ENCODE data around the gene IQSEC1. TPM values are rescaled to one million over a fixed set of nuclear protein-coding genes. Genes with fewer than 3 reads are reported as not detected.

IQSEC1 gene
- total RNA-seq, 1 experiment from 2014 or later = 13.0 TPM

DNA sequence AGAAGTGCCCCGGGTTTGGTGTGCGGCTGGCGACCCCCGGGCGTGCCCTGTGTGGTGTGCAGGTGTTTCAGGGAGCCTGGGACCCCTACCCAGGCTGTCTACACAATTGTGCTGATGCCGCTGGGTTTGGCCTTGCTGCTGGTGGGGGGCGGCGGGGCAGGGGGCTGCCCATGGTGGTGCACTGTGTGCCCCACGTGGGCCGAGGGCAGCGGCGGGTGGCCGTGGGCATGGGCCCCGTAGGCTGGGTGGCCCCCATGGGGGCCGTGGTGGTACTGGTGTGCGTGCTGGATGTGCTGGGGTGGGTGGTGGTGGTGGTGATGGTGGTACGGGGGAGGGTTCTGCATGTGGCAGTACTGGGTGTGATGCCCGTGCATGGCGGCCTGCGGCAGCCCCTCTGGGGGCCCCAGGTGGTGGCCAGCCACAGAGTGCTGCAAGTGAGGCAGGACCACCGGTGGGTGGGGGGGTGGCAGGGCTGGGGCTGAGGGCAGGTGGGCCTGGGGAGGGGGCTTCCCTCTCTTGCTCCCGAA is 172.3 kb downstream of the IQSEC1 start:
- intact Hi-C loops (cut with micrococcal nuclease; ENCODE audit: unreplicated experiment) = no loop called here
- DNase-seq (ENCODE audit: low spot score) = no peak
- Histone ChIP-seq H3K4me3 (ENCODE audit: low read depth, low read length, poor library complexity, severe bottlenecking) (no peak overlapping the region), H3K27ac (ENCODE audit: low read depth, low read length, poor library complexity, severe bottlenecking) (no peak overlapping the region), H3K27me3 (replicated peaks; ENCODE audit: insufficient read depth, low read depth, low read length, poor library complexity) (no peaks in the 10 kb centered on the region), H3K9me3 (ENCODE audit: low read depth, low read length, poor library complexity, severe bottlenecking) (no peaks in the 10 kb centered on the region), H3K4me1 (ENCODE audit: insufficient read depth, low read length, poor library complexity, severe bottlenecking) (no peaks in the 10 kb centered on the region), H3K36me3 (ENCODE audit: insufficient read depth, low read length, poor library complexity, severe bottlenecking) (no peaks in the 10 kb centered on the region)
- ChIA-PET POLR2A (ENCODE audit: low non-redundant PET) (no interaction called here), CTCF (no interaction called here)
- BruUV-seq (replicated peaks) = no TSS peak
- no peak for TF ChIP-seq EZH2 (IDR thresholded peaks at IDR 0.05; ENCODE audit: borderline replicate concordance, low read depth, low read length, poor library complexity, severe bottlenecking)
- TF ChIP-seq, protein P1, sequence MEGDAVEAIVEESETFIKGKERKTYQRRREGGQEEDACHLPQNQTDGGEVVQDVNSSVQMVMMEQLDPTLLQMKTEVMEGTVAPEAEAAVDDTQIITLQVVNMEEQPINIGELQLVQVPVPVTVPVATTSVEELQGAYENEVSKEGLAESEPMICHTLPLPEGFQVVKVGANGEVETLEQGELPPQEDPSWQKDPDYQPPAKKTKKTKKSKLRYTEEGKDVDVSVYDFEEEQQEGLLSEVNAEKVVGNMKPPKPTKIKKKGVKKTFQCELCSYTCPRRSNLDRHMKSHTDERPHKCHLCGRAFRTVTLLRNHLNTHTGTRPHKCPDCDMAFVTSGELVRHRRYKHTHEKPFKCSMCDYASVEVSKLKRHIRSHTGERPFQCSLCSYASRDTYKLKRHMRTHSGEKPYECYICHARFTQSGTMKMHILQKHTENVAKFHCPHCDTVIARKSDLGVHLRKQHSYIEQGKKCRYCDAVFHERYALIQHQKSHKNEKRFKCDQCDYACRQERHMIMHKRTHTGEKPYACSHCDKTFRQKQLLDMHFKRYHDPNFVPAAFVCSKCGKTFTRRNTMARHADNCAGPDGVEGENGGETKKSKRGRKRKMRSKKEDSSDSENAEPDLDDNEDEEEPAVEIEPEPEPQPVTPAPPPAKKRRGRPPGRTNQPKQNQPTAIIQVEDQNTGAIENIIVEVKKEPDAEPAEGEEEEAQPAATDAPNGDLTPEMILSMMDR (conservative IDR thresholded peaks at IDR 0.05; ENCODE audit: low read depth, low read length) = no peak

DNA sequence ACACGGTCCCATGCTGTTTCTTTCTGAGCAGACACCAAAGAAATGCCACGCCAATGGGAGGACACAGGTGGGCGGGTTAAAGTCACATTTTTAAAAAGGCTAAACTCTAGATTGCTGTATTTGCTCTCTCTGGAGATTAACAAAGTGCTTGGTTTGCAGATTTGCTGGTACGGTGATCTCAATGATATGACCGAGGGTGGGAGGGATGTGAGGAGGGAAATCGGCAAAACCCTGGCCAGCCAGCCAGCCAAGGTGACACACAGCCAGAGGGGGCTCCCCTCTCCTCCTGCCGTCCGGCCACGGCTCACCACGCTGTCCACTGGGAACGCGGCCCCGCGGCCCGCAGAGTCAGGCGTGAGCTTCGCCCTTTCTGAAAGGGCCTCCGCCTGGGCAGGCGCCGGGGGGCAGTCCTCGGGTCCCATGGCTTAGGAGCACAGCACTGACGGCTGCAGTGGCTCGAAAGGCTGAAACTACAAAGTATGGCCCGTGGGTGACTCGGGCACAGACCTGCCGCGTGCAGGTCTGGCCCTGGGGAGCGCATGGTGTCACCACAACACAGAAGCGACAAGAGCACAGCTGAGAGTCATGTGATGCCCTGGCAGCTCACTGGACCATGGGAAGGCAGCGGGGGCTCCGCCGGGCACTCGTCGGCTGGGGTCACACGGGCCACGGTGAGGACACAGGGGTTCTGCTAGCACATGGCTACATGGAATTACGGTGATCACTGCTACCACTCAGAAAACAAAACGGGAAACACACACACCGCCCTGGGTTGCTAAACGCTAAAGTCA is 174.1 kb downstream of the IQSEC1 start:
- POLR2A ChIA-PET (ENCODE audit: low non-redundant PET) = no interaction called here
- no TSS peak for BruUV-seq (replicated peaks)
- no peak for DNase-seq (ENCODE audit: low spot score)
- intact Hi-C loops (cut with micrococcal nuclease; ENCODE audit: unreplicated experiment) = loop anchor here (10.0 kb wide), 3 partner anchors 194 to 764 kb away; no protein-coding TSS in a partner anchor
- Histone ChIP-seq H3K27me3 (replicated peaks; ENCODE audit: insufficient read depth, low read depth, low read length, poor library complexity) (no peaks in the 10 kb centered on the region), H3K27ac (ENCODE audit: low read depth, low read length, poor library complexity, severe bottlenecking) (no peak overlapping the region), H3K36me3 (ENCODE audit: insufficient read depth, low read length, poor library complexity, severe bottlenecking) (no peaks in the 10 kb centered on the region), H3K4me1 (ENCODE audit: insufficient read depth, low read length, poor library complexity, severe bottlenecking) (no peaks in the 10 kb centered on the region), H3K4me3 (ENCODE audit: low read depth, low read length, poor library complexity, severe bottlenecking) (no peak overlapping the region), H3K9me3 (ENCODE audit: low read depth, low read length, poor library complexity, severe bottlenecking) (no peaks in the 10 kb centered on the region)
- CTCF ChIA-PET = no interaction called here
- TF ChIP-seq, protein P1 (conservative IDR thresholded peaks at IDR 0.05; ENCODE audit: low read depth, low read length) = no peak
- TF ChIP-seq EZH2 (IDR thresholded peaks at IDR 0.05; ENCODE audit: borderline replicate concordance, low read depth, low read length, poor library complexity, severe bottlenecking) = no peak

- BruUV-seq (replicated peaks) = no TSS peak
- Histone ChIP-seq H3K4me1 (ENCODE audit: insufficient read depth, low read length, poor library complexity, severe bottlenecking) (no peaks in the 10 kb centered on the region), H3K36me3 (ENCODE audit: insufficient read depth, low read length, poor library complexity, severe bottlenecking) (no peaks in the 10 kb centered on the region), H3K9me3 (ENCODE audit: low read depth, low read length, poor library complexity, severe bottlenecking) (no peaks in the 10 kb centered on the region), H3K27ac (ENCODE audit: low read depth, low read length, poor library complexity, severe bottlenecking) (no peak overlapping the region), H3K4me3 (ENCODE audit: low read depth, low read length, poor library complexity, severe bottlenecking) (no peak overlapping the region), H3K27me3 (replicated peaks; ENCODE audit: insufficient read depth, low read depth, low read length, poor library complexity) (no peaks in the 10 kb centered on the region)
- ChIA-PET CTCF (no interaction called here), POLR2A (ENCODE audit: low non-redundant PET) (no interaction called here)
- intact Hi-C loops (cut with micrococcal nuclease; ENCODE audit: unreplicated experiment) = loop anchor here (10.0 kb wide), 3 partner anchors 194 to 764 kb away; no protein-coding TSS in a partner anchor
- DNase-seq (ENCODE audit: low spot score) = no peak
- TF ChIP-seq EZH2 (IDR thresholded peaks at IDR 0.05; ENCODE audit: borderline replicate concordance, low read depth, low read length, poor library complexity, severe bottlenecking) = no peak
- TF ChIP-seq, protein P1 (conservative IDR thresholded peaks at IDR 0.05; ENCODE audit: low read depth, low read length) = no peak
Observed at GRCh38 chr3:12898290-12898964, 174.8 kb downstream of the IQSEC1 start.

Measured in A673 (cell line).